Right cardiac atrium (tissue), 5 donors: Measurements from ENCODE around the gene UPK3A. TPM values are rescaled to one million over a fixed set of nuclear protein-coding genes. Genes with fewer than 3 reads are reported as not detected.

Experiments used
- polyA plus RNA-seq: library from polyadenylated mRNA; stranded (reverse); fragments of 200-250 nt; gene quantifications from one replicate; pipeline ENCODE4 v1.2.3, GENCODE V29; 2013
- total RNA-seq, 4 donors: library from RNA; stranded (reverse); fragmentation: NEBNext Ultra II Directional; extraction: Animal tissue kit (Norgen Biotek cat#: 25700); gene quantifications; one replicate each; pipeline ENCODE4 v1.2.1, GENCODE V29; 2021
- donor health status: healthy with polysubstance abuse.
- donor health status: DM: no; HTN: yes; CAD: no.
- donor health status: DM: no; HTN: no; CAD: no.
- donor health status: DM: no; HTN: yes; CAD: no; lungs with severe emphysema.
- donor health status: DM: yes; HTN: yes; CAD: no.

UPK3A gene
- total and polyA plus RNA-seq, 5 donors, result not detected

Other genes starting within 250 kb of the UPK3A start
- gene NUP50, start 121.0 kb upstream of the UPK3A start, total RNA-seq, result 10 to 100 TPM; 15.3 to 24.8 (median 19.7) TPM
- 5.8 TPM for gene NUP50, start 121.0 kb upstream of the UPK3A start, polyA plus RNA-seq
- gene KIAA0930, start 44.1 kb upstream of the UPK3A start, total RNA-seq, result 10 to 100 TPM; 23.3 to 34.1 (median 25.6) TPM
- 14.8 TPM for gene KIAA0930, start 44.1 kb upstream of the UPK3A start, polyA plus RNA-seq
- gene FAM118A, start 25.0 kb downstream of the UPK3A start, total RNA-seq, result 10 to 100 TPM; 26.5 to 31.8 (median 28.4) TPM
- gene FAM118A, start 25.0 kb downstream of the UPK3A start, polyA plus RNA-seq, result 21.1 TPM
- gene SMC1B, start 128.7 kb downstream of the UPK3A start, total RNA-seq, result not detected
- not detected for gene SMC1B, start 128.7 kb downstream of the UPK3A start, polyA plus RNA-seq
- under 1 TPM in 1 of 4 donors, not detected in 3; 0.29 TPM for gene RIBC2, start 128.7 kb downstream of the UPK3A start, total RNA-seq
- gene RIBC2, start 128.7 kb downstream of the UPK3A start, polyA plus RNA-seq, result 0.16 TPM
- 100 to 1,000 TPM; 286 to 456 (median 397) TPM for gene FBLN1, start 217.9 kb downstream of the UPK3A start, total RNA-seq
- gene FBLN1, start 217.9 kb downstream of the UPK3A start, polyA plus RNA-seq, result 228 TPM